H9 (cell line): ENCODE measurements around the gene GPHN. TPM values are rescaled to one million over a fixed set of nuclear protein-coding genes. Genes with fewer than 3 reads are reported as not detected.

Experiments
- DNase-seq: peaks from one replicate; pipeline ENCODE4 v3.0.0-alpha.2; 2017
- H2AFZ ChIP-seq: one replicate; pipeline ENCODE4 v1.6.1; 2013; ENCODE audit warnings: mild to moderate bottlenecking, low read length, control low read depth, moderate library complexity
- H2AK5ac ChIP-seq: 2 replicates; pipeline ENCODE4 v1.6.1; 2013; ENCODE audit warnings: low read length, control low read depth, mixed read lengths; ENCODE audit not compliant: insufficient read length
- H2BK120ac ChIP-seq: one replicate; pipeline ENCODE4 v1.6.1; 2013; ENCODE audit warnings: low read depth, mild to moderate bottlenecking, low read length, control low read depth, inconsistent platforms; ENCODE audit not compliant: poor library complexity, severe bottlenecking
- H2BK12ac ChIP-seq: 2 replicates; pipeline ENCODE4 v1.6.1; 2013; ENCODE audit warnings: low read length, control low read depth, mixed read lengths, low read depth; ENCODE audit not compliant: insufficient read length
- H2BK15ac ChIP-seq: 2 replicates; pipeline ENCODE4 v1.6.1; 2013; ENCODE audit warnings: low read depth, low read length, control low read depth
- H2BK20ac ChIP-seq: one replicate; pipeline ENCODE4 v1.6.1; 2013; ENCODE audit warnings: low read depth, mild to moderate bottlenecking, low read length, control low read depth, inconsistent platforms; ENCODE audit not compliant: poor library complexity, severe bottlenecking
- H2BK5ac ChIP-seq: 2 replicates; pipeline ENCODE4 v1.6.1; 2013; ENCODE audit warnings: low read length, control low read depth, mixed read lengths; ENCODE audit not compliant: insufficient read length
- H3K14ac ChIP-seq: 2 replicates; pipeline ENCODE4 v1.6.1; 2013; ENCODE audit warnings: low read length, control low read depth; ENCODE audit not compliant: insufficient read depth
- H3K18ac ChIP-seq: 2 replicates; pipeline ENCODE4 v1.6.1; 2013; ENCODE audit warnings: low read depth, mild to moderate bottlenecking, mixed read lengths, low read length, control low read depth; ENCODE audit not compliant: insufficient read length
- H3K23ac ChIP-seq: 2 replicates; pipeline ENCODE4 v1.6.1; 2013; ENCODE audit warnings: low read length, control low read depth, mixed read lengths, low read depth; ENCODE audit not compliant: insufficient read length
- H3K23me2 ChIP-seq: 2 replicates; pipeline ENCODE4 v1.6.1; 2013; ENCODE audit warnings: low read depth, mild to moderate bottlenecking, mixed read lengths, low read length, control low read depth; ENCODE audit not compliant: insufficient read length, poor library complexity, severe bottlenecking
- H3K27ac ChIP-seq: 2 replicates; pipeline ENCODE4 v1.5.1; 2013; ENCODE audit warnings: low read length, control low read depth, mixed read lengths, low read depth; ENCODE audit not compliant: insufficient read length
- H3K27me3 ChIP-seq: 2 replicates; pipeline ENCODE4 v1.6.1; 2013; ENCODE audit warnings: low read length, control low read depth, inconsistent platforms; ENCODE audit not compliant: insufficient read depth
- H3K4ac ChIP-seq: 2 replicates; pipeline ENCODE4 v1.6.1; 2013; ENCODE audit warnings: low read depth, mild to moderate bottlenecking, control low read depth, inconsistent platforms, low read length, moderate library complexity
- H3K4me1 ChIP-seq: 2 replicates; pipeline ENCODE4 v1.6.1; 2013; ENCODE audit warnings: low read length, control low read depth, inconsistent platforms; ENCODE audit not compliant: insufficient read depth
- H3K4me2 ChIP-seq: 2 replicates; pipeline ENCODE4 v1.6.1; 2013; ENCODE audit warnings: low read length, control low read depth, mixed read lengths; ENCODE audit not compliant: insufficient read length, insufficient read depth
- H3K56ac ChIP-seq: 2 replicates; pipeline ENCODE4 v1.6.1; 2013; ENCODE audit warnings: low read depth, mild to moderate bottlenecking, mixed read lengths, low read length, control low read depth; ENCODE audit not compliant: insufficient read length
- H3K79me1 ChIP-seq: 2 replicates; pipeline ENCODE4 v1.6.1; 2013; ENCODE audit warnings: low read depth, mild to moderate bottlenecking, moderate library complexity, low read length, control low read depth, inconsistent platforms; ENCODE audit not compliant: insufficient read depth, poor library complexity, severe bottlenecking
- H3K79me2 ChIP-seq: 2 replicates; pipeline ENCODE4 v1.6.1; 2013; ENCODE audit warnings: low read length, control low read depth, inconsistent platforms; ENCODE audit not compliant: insufficient read depth
- H3K9ac ChIP-seq: 2 replicates; pipeline ENCODE4 v1.6.1; 2013; ENCODE audit warnings: low read length, control low read depth, mixed read lengths; ENCODE audit not compliant: insufficient read length; ENCODE audit errors: extremely low read depth
- H3K9me3 ChIP-seq: one replicate; pipeline ENCODE4 v1.6.1; 2013; ENCODE audit warnings: low read depth, low read length, inconsistent platforms; ENCODE audit not compliant: control insufficient read depth
- H3T11ph ChIP-seq: one replicate; pipeline ENCODE4 v1.6.1; 2013; ENCODE audit warnings: mild to moderate bottlenecking, low read length, control low read depth, inconsistent platforms
- H4K20me1 ChIP-seq: one replicate; pipeline ENCODE4 v1.6.1; 2013; ENCODE audit not compliant: control insufficient read depth, insufficient read length, insufficient read depth
- H4K5ac ChIP-seq: 2 replicates; pipeline ENCODE4 v1.6.1; 2013; ENCODE audit warnings: low read depth, mild to moderate bottlenecking, mixed read lengths, low read length, control low read depth; ENCODE audit not compliant: insufficient read length
- H4K8ac ChIP-seq: replicated peaks from 2 replicates; pipeline ENCODE4 v1.6.1; 2013; ENCODE audit warnings: low read length, control low read depth, mixed read lengths, low read depth; ENCODE audit not compliant: insufficient read length
- H4K91ac ChIP-seq: 2 replicates; pipeline ENCODE4 v1.6.1; 2013; ENCODE audit warnings: low read depth, mild to moderate bottlenecking, moderate library complexity, mixed read lengths, low read length, control low read depth; ENCODE audit not compliant: insufficient read length
- H3K27ac Mint-ChIP-seq, 3 experiments: 2 replicates in 2 of 3; 3 replicates in 1 of 3; pipeline ENCODE4 v1.8.0; 2020 to 2021; ENCODE audit warnings: mixed read lengths in 3 of 3, mild to moderate bottlenecking in 1 of 3, moderate library complexity in 1 of 3
- H3K27me3 Mint-ChIP-seq: 2 replicates; pipeline ENCODE4 v1.8.0; 2021; ENCODE audit warnings: low read depth, mild to moderate bottlenecking, moderate library complexity, mixed read lengths
- H3K36me3 Mint-ChIP-seq, 3 experiments: 2 replicates in 2 of 3; 3 replicates in 1 of 3; pipeline ENCODE4 v1.8.0; 2020 to 2021; ENCODE audit warnings: low read depth in 3 of 3, mixed read lengths in 3 of 3; ENCODE audit not compliant: insufficient read depth in 1 of 3
- H3K4me1 Mint-ChIP-seq, 2 experiments: 2 replicates each; pipeline ENCODE4 v1.8.0; 2020; ENCODE audit warnings: mixed read lengths in 2 of 2
- H3K4me3 Mint-ChIP-seq, 2 experiments: 2 replicates in 1 of 2; 3 replicates in 1 of 2; pipeline ENCODE4 v1.8.0; 2020 to 2021; ENCODE audit warnings: mild to moderate bottlenecking in 2 of 2, mixed read lengths in 2 of 2, moderate library complexity in 1 of 2
- H3K9me3 Mint-ChIP-seq, 2 experiments: 2 replicates in 1 of 2; 3 replicates in 1 of 2; pipeline ENCODE4 v1.8.0; 2020; ENCODE audit warnings: mild to moderate bottlenecking in 2 of 2, mixed read lengths in 2 of 2, moderate library complexity in 1 of 2
- WGBS: extraction: QIAGEN DNeasy Blood & Tissue Kit; methylation state at CpG from one replicate; pipeline ENCODE4 v1.1.7; 2013; ENCODE audit warnings: missing lambda C conversion rate, low lambda C conversion rate, mixed read lengths; ENCODE audit not compliant: insufficient read length; ENCODE audit errors: extremely low coverage; 5-methylcytosine and 5-hydroxymethylcytosine counted together
- total RNA-seq: library from RNA; stranded (reverse); gene quantifications from 2 replicates; pipeline ENCODE4 v1.2.1, GENCODE V29; 2021
- TF ChIP-seq, protein P1 (sequence below): fragments of 200-600 bp; sonication (generic); conservative IDR thresholded peaks from 3 replicates; pipeline ENCODE4 v1.8.0; 2021; ENCODE audit warnings: antibody characterized with exemption, mild to moderate bottlenecking

Gene GPHN
- total RNA-seq, 1 experiment from 2014 or later = 16.1 TPM

- DNase-seq = no peak
- H2AFZ ChIP-seq = no peak overlapping the region
- no peak overlapping the region for H3K56ac ChIP-seq
- no peaks in the 10 kb centered on the region for H3K4me1 ChIP-seq
- no peak overlapping the region for H3K9ac ChIP-seq
- no peak overlapping the region for H3K14ac ChIP-seq
- no peak overlapping the region for H2BK12ac ChIP-seq
- H4K20me1 ChIP-seq = no peaks in the 10 kb centered on the region
- no peak overlapping the region for H3T11ph ChIP-seq
- H2BK5ac ChIP-seq = no peak overlapping the region
- no CpG with 5 or more reads among the region's 1 CpG for WGBS
- no peak overlapping the region for H3K4ac ChIP-seq
- H3K23ac ChIP-seq = no peak overlapping the region
- TF ChIP-seq, protein P1, sequence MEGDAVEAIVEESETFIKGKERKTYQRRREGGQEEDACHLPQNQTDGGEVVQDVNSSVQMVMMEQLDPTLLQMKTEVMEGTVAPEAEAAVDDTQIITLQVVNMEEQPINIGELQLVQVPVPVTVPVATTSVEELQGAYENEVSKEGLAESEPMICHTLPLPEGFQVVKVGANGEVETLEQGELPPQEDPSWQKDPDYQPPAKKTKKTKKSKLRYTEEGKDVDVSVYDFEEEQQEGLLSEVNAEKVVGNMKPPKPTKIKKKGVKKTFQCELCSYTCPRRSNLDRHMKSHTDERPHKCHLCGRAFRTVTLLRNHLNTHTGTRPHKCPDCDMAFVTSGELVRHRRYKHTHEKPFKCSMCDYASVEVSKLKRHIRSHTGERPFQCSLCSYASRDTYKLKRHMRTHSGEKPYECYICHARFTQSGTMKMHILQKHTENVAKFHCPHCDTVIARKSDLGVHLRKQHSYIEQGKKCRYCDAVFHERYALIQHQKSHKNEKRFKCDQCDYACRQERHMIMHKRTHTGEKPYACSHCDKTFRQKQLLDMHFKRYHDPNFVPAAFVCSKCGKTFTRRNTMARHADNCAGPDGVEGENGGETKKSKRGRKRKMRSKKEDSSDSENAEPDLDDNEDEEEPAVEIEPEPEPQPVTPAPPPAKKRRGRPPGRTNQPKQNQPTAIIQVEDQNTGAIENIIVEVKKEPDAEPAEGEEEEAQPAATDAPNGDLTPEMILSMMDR = no peak
- no peaks in the 10 kb centered on the region for H3K79me1 ChIP-seq
- no peak overlapping the region for H4K8ac ChIP-seq
- peaks cover 4% of the 10 kb centered on the region for H3K9me3 ChIP-seq
- H4K5ac ChIP-seq = no peak overlapping the region
- H2BK120ac ChIP-seq = no peak overlapping the region
- no peak overlapping the region for H2BK15ac ChIP-seq
- Mint-ChIP-seq H3K27me3 (no peaks in the 10 kb centered on the region), H3K9me3 (peaks cover 21 to 37% of the 10 kb centered on the region in 2 experiments), H3K4me3 (no peak overlapping the region), H3K36me3 (peaks cover 14 to 17% (median 16%) of the 10 kb centered on the region in 3 experiments), H3K4me1 (no peaks in the 10 kb centered on the region), H3K27ac (no peak overlapping the region)
- no peaks in the 10 kb centered on the region for H3K27me3 ChIP-seq
- no peaks in the 10 kb centered on the region for H3K23me2 ChIP-seq
- H3K4me2 ChIP-seq = no peak overlapping the region
- H2BK20ac ChIP-seq = no peak overlapping the region
- H2AK5ac ChIP-seq = no peak overlapping the region
- no peak overlapping the region for H3K18ac ChIP-seq
- no peak overlapping the region for H3K27ac ChIP-seq
- H3K79me2 ChIP-seq = no peaks in the 10 kb centered on the region
- no peak overlapping the region for H4K91ac ChIP-seq
These were observed 296.2 kb downstream of the GPHN start for GRCh38 chr14:66804141-66804540.
